NCI-H2196 treated with DMSO at 0.1 percent for 48 hours (cell line): Measurements from ENCODE around the gene CUBN.

Experiments
- DNase-seq: peaks from one replicate; lab custom pipeline; 2025; ENCODE audit not compliant: unreplicated experiment; lab: John Stamatoyannopoulos, UW

CUBN gene

GRCh38 chr10:17073725-17074540, 55.7 kb downstream of the CUBN start:
- DNase-seq: no peak

DNA sequence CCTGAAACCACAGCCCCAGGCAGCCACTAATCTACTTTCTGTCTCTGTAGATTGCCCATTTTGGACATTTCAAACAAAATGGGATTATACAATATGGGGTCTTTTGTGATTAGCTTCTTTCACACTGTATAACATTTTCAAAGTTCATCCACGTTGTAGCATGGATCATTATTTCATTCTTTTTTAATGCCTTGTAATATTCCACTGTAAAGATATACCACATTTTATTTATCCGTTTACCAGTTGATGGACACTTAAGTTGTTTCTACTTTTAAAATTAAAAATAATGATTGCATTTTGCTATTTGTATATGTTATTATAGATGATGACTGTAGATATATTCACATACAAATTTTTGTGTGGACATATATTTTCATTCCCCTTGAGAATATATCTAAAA, 60.7 kb downstream of the CUBN start:
- DNase-seq: no peak

GRCh38 chr10:17067376-17068264, 62.0 kb downstream of the CUBN start:
- DNase-seq: no peak

DNA sequence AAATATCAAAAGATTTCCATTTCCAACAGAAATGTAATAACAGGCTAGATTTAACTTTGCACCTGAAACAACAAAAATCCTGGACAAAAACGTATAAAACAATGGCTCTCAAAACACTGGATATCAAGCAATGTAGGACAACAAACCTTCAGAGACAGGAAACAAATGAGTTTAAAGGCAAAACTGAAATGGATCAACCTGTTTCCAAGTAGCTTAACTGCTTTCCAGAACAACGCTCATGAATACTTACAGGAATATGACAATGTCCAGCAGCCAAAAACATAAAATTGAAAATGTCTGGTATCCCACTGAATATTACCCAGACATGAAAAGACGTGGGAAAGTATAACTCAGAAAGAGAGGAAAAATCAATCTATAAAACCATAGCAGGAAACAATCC, 62.8 kb downstream of the CUBN start:
- no peak for DNase-seq

GRCh38 chr10:17066000-17066399, 63.6 kb downstream of the CUBN start:
- DNase-seq: no peak

DNA sequence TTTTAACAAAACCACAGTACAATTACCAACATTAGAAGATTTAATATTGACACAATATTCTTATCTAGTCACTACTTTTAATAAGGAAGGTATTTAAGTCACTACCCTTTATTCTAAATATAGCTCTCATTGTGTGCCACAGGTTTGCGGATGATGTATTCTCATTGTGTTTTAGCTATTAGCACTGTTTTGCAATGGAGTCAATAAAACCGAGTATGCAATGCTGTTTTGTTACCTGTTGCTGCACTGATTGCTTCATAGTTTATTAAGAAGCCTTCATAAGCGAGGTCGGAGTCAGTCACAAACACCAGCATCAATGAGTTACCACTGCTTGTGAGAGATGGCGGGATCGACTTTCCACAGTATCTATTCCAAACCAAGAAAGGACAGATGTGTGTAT, 64.3 kb downstream of the CUBN start:
- no peak for DNase-seq

DNA sequence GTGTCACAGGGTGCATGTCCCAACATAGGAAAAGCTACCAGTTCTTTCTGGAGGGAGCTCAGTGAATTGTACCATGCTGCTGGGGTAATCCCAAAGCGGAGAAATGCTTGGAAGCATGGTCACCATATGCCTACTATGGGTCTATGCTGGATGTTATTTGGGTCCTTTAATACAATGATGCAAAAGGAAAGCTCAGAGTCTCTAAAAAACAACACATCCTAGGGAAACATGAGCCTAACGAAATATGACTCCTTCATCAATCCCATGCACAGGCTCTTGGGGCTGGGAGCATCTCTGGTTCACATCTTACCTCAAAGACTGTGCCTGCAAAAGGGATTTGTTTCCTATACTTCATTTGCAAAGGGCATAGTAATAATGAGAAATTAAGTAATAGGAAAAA, 65.2 kb downstream of the CUBN start:
- DNase-seq: no peak

- DNase-seq: no peak
Measured at GRCh38 chr10:17062955-17063484, 66.6 kb downstream of the CUBN start.

DNA sequence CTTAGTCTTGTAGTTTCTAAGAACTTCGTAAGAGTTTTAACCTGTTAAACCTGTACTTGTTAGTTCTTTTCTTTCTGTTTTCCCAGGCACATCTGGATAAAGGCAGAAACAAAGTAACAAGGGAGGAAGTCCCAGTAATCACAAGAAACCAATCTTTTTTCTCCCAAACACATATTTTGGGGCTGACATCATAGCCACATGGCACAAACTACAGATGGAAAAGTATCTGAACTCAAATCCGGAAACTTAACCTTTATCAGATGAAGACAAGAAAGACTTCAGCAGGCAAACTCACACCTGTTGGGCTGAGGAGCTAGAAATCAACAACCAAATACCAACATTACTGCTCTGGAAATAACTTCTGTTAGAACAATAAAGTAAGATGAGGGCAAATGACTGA, 67.1 kb downstream of the CUBN start:
- DNase-seq: no peak

DNA sequence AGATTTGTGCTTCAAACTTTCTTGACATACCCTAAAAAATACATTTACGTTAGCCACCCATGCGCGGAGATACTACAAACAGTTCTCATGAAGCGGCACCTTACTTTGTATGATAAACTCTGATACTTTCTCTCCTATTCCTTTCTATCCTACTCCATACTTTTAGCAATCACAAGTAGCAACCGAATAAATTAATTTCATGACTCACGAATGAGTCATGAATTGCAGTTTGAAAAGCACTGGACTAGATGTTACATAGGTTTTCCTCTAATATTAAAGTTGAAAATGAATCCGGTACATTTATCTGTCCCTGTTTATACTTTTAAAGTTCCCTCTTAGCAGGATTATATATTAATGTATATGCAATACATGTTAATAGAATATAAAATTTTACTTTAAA, 67.6 kb downstream of the CUBN start:
- no peak for DNase-seq

- no peak for DNase-seq
Measured at GRCh38 chr10:17061418-17061817, 68.2 kb downstream of the CUBN start.

DNA sequence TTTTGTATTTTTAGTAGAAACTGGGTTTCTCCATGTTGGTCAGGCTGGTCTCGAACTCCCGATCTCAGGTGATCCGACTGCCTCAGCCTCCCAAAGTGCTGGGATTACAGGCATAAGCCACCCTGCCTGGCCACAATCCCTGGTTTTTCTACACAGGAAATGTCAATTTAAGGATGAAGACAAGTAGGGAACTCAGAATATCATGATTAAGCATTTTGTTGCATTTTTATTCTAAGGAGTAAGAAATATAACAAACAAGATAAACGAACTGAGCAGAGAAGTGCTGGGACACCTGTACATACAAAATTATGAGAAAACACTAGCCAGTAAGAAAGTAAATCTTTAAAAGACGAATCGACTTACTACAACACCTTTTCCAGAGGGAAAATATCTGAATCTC, 69.3 kb downstream of the CUBN start:
- no peak for DNase-seq

DNA sequence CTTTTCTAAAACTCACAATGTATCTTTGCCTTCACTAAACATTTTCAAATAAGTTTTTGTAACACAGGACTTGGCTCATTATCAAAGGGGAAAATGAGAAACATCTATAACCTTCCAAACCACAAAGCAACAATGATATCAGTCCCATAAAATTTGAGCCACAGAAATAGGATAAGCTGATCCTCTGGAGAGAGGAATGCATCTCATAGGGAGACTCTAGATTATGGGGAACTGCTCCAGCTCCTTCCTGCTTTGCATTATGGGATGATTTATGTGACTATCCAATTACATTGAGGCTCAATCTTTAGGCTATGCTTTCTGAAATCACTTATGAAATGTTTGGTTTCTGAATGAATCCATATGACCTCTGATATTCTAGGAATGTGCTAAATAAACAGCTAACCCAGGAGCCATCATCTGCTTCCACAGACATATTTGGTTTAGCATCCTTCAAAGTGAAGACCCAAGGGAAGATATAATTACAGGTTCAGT, 70.4 kb downstream of the CUBN start:
- DNase-seq: no peak

DNA sequence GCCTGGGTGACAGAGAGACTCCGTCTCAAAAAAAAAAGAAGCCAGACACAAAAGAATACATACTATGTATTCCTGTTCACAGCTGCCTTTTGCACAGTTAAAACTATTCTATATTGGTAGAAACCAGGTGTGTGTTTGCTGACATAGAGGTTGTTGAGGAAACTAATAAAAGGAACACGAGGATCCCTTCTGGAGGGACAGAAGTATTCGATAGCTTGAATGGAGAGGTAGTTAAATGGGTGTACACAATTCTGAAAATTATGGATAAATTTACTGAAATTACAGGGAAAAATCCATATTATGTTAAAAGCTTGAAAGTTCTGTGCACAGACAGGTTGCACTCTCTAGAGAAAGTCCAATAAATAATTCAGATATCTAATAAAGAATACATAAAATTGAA, 71.5 kb downstream of the CUBN start:
- DNase-seq: no peak

DNA sequence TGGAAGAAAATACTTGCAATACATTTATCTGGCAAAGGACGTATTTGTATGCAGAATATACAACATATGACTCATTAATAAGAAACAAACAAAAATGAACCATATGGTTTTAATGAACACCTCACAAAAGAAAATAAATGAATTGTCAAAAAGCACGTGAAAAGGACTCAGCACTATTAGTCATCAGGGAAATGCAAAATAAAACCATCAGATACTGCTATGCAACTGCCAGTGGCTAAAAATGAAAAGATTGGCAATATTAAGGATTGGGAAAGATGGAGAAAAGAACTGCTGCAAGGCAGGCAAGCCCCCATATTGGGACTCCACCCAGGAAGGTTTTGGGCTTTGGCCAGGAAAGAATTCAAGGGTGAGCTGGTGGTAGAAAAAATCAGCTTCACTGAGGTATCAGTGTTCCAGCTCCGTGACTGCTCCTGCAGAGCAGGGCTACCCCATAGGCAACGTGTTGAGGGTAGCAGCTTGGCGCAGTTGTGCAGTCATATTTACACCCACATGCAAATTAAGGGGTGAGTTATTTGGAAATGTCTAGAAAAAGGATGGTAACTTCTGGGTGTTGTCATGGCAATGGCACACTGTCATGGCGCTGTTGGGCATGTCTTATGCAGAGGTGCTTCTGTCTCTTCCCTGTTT, 72.7 kb downstream of the CUBN start:
- DNase-seq: no peak

GRCh38 chr10:17053513-17053912, 76.1 kb downstream of the CUBN start:
- DNase-seq: no peak

DNA sequence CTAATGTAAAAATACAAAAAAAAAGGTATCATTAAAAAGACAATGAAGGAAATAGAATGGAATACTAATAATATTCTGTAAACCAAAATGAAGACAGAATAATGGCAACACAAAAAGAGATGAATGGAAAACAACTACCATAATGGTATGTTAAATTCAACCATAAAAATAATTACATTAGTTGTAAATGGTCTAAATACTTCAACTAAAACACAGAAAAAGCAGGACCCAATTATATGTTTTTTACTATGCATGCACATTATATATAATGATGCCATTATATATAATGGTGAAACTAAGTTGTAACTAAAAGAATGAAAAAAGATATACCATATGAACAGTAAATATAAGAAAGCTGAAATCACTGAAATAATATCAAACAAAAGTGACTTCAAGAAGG, 76.5 kb downstream of the CUBN start:
- DNase-seq: no peak

GRCh38 chr10:17051851-17052250, 77.8 kb downstream of the CUBN start:
- DNase-seq: no peak

GRCh38 chr10:17049195-17049594, 80.4 kb downstream of the CUBN start:
- no peak for DNase-seq

- DNase-seq: no peak
Measured at GRCh38 chr10:17047908-17048307, 81.7 kb downstream of the CUBN start.

GRCh38 chr10:17046989-17047388, 82.6 kb downstream of the CUBN start:
- no peak for DNase-seq
